GM10266 (cell line): ENCODE data around the gene UBC.

ENCODE experiments used
- DNase-seq: peaks from one replicate; pipeline ENCODE4 v3.0.0; 2012; ENCODE audit errors: extremely low spot score
- TF ChIP-seq, protein P1 (sequence below): IDR thresholded peaks from 2 replicates; pipeline ENCODE4 v1.5.1; 2012; ENCODE audit warnings: mild to moderate bottlenecking, low read depth; ENCODE audit not compliant: control insufficient read depth, insufficient read depth; ENCODE audit errors: missing control alignments

Gene UBC

DNA sequence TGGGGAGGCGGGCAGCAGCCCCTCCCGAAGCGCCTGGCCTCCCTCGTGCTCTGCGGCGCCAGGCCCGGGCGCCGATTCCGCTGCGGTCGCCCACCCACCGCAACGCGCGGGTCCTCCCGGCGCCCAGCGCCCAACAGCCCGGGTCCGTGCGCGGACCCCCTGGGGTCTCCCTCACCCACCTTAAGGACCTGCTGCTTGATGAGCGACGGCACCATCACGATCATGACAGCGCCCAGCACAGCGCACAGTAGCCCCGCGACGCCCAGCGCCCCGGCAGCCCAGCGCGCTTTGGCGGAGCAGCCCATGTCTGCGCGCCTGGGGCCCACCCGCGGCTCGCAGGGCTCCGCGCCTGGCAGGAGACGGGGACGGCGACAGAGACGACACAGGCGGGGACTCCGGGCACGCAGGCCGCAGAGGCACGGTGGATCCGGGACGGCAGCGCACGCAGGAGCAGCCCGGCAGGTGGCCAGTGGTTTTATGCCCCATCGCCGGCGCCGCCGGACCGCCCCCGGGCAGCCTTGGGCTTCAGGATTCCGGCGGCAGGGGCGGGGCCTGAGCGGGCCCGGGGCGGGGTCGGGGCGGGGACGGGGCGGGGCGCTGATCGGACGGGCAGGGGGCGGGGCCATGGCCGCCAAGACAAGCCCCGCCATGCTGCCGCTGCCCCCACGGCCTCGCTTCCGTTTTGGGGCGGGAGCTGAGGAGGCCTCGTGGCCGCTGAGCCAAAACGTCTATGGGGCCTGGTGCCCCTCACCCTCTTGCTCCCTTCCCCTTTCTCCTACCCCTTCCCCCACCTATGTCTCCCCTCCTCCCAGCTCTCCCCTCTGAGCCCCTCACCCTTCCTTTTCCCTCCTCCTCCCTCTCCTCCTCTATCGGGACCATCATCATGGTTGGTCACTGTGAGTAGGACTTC, 50.8 kb downstream of the UBC start, which contains the start of gene SCARB1:
SCARB1 (minus strand) TSS at position 449 of the 910 bp plus-strand sequence; CDS start at position 305, 144 bp downstream.
- peak; percentile 99 for DNase-seq
- TF ChIP-seq, protein P1, sequence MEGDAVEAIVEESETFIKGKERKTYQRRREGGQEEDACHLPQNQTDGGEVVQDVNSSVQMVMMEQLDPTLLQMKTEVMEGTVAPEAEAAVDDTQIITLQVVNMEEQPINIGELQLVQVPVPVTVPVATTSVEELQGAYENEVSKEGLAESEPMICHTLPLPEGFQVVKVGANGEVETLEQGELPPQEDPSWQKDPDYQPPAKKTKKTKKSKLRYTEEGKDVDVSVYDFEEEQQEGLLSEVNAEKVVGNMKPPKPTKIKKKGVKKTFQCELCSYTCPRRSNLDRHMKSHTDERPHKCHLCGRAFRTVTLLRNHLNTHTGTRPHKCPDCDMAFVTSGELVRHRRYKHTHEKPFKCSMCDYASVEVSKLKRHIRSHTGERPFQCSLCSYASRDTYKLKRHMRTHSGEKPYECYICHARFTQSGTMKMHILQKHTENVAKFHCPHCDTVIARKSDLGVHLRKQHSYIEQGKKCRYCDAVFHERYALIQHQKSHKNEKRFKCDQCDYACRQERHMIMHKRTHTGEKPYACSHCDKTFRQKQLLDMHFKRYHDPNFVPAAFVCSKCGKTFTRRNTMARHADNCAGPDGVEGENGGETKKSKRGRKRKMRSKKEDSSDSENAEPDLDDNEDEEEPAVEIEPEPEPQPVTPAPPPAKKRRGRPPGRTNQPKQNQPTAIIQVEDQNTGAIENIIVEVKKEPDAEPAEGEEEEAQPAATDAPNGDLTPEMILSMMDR: no peak

DNA sequence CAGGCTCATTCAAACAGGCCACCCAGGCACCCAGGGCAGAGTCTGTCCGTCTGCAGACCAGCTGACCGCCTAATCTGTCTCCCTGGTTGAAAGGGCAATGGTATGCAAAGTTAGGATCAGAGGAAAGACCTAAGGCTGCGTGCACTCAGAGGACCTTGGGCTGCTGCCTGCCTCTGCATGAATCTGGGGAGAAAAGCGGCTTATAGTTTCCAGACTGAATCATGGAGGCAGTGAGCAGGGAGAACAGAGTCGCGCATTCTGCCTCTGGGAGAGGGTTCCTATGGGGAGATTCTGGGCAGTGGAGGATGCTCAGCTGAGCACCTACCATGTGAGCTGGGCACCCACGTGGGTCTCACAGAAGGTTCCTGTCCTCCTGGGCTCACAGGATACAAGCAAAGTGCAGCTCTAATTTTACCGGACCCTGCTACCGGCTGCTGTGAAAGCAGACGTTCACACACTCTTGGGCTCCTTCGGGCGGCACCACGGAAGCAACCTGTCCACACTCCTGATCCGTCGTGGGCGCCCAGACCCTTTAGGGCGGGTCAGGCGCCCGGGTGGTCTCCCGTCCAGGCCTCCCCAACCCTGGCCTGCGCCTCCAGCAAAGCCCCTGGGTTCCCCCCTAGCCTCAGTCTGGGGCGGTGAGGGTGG, 51.6 kb downstream of the UBC start:
- peak; percentile 60 for DNase-seq
- TF ChIP-seq, protein P1: no peak

DNA sequence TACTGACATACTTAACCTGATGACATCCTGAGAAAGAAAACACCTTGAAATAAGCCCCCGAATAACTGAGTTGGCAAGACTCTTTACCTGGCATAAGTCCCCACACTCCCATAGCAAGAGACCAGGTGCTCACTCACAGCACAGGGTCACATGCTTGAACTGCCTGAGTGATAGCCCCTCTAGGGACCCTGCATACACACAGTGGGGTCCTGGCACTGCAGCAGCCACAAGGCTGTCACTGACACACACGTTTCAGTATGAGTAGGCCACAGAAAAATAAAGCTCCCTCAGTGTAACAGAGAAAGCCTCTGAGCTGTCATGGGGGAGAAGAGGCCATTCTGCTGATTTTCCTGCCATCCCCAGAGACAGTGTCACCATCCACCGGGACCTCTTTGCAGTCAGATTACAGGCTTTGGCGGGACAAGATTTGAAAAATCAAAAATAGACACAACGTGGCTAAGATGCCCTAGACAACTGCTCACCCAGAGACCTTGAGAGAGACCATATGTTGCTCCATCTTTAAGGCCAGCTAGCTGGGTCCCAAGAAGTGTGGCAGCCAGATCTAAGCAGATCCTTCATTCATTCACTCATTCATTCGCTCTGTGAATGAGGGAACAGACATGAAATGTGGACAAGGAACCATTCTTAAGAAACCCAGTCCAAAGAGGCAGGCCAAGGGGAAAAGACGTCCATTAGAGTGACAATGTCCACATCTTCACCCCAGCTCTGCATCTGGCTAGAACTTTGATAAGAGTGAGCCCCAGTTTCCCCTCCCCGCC, 52.4 kb downstream of the UBC start:
- peak; percentile 60 for DNase-seq
- TF ChIP-seq, protein P1: no peak
